HFFc6 (cell line): ENCODE data around the gene ATF7. TPM values are rescaled to one million over a fixed set of nuclear protein-coding genes. Genes with fewer than 3 reads are reported as not detected.

Experiments used
- DNase-seq: peaks from one replicate; pipeline ENCODE4 v3.0.0-alpha.2; 2018
- H3K27ac Mint-ChIP-seq: 2 replicates; pipeline ENCODE4 v1.8.0; 2020; ENCODE audit warnings: mild to moderate bottlenecking, mixed read lengths
- H3K27me3 Mint-ChIP-seq: 2 replicates; pipeline ENCODE4 v1.8.0; 2021; ENCODE audit warnings: mild to moderate bottlenecking, moderate library complexity, mixed read lengths; ENCODE audit not compliant: insufficient read depth
- H3K36me3 Mint-ChIP-seq: 2 replicates; pipeline ENCODE4 v1.8.0; 2021; ENCODE audit warnings: low read depth, mixed read lengths
- H3K4me1 Mint-ChIP-seq: 2 replicates; pipeline ENCODE4 v1.8.0; 2020; ENCODE audit warnings: low read depth, mixed read lengths
- H3K4me3 Mint-ChIP-seq: 2 replicates; pipeline ENCODE4 v1.8.0; 2020; ENCODE audit warnings: mild to moderate bottlenecking, moderate library complexity, mixed read lengths
- H3K9me3 Mint-ChIP-seq: 2 replicates; pipeline ENCODE4 v1.8.0; 2020; ENCODE audit warnings: mild to moderate bottlenecking, mixed read lengths
- total RNA-seq, 6 experiments: library from RNA; stranded (reverse); fragmentation: NEBNext Ultra II Directional; extraction: Animal tissue kit (Norgen Biotek cat#: 25700); gene quantifications; 2 replicates in 1 of 6; 3 replicates in 5 of 6; pipeline ENCODE4 v1.2.3, GENCODE V29; 2021
- TF ChIP-seq, protein P1 (sequence below): fragments of 200-600 bp; sonication (generic); IDR thresholded peaks from 2 replicates; pipeline ENCODE4 v1.5.0; 2021; ENCODE audit warnings: antibody characterized with exemption, mild to moderate bottlenecking

ATF7 gene
- total RNA-seq, 6 experiments from 2014 or later, result 23.6 to 32.1 (median 29.8) TPM

DNA sequence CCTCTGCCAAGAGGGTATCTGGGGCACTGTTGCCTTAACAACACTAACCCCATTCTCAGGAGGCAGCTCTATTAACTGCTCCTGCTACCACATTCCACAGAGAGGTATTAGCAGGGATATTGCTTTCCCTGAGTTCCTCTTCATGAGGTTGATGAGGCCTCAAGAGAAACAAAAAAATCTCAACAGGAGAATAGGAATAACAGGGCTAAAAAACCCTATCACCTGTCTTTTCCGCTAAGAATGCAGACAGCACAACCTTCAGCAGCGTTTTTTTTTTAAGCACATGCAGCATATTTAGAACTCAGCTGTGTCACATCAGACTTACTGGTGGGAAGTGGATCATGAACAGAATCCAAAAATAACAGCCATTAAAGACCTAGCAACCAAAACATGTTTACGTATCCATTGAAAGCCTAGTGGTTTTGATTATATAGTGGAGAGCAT, 29.2 kb downstream of the ATF7 start:
- H3K4me3 Mint-ChIP-seq, result no peak overlapping the region
- TF ChIP-seq, protein P1, sequence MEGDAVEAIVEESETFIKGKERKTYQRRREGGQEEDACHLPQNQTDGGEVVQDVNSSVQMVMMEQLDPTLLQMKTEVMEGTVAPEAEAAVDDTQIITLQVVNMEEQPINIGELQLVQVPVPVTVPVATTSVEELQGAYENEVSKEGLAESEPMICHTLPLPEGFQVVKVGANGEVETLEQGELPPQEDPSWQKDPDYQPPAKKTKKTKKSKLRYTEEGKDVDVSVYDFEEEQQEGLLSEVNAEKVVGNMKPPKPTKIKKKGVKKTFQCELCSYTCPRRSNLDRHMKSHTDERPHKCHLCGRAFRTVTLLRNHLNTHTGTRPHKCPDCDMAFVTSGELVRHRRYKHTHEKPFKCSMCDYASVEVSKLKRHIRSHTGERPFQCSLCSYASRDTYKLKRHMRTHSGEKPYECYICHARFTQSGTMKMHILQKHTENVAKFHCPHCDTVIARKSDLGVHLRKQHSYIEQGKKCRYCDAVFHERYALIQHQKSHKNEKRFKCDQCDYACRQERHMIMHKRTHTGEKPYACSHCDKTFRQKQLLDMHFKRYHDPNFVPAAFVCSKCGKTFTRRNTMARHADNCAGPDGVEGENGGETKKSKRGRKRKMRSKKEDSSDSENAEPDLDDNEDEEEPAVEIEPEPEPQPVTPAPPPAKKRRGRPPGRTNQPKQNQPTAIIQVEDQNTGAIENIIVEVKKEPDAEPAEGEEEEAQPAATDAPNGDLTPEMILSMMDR, result no peak
- H3K9me3 Mint-ChIP-seq, result no peaks in the 10 kb centered on the region
- peak overlapping the region; percentile 4; the same call in 1 of the 2 replicates for H3K27ac Mint-ChIP-seq
- H3K4me1 Mint-ChIP-seq, result peaks cover 18% of the 10 kb centered on the region
- peak; percentile 29 for DNase-seq
- no peaks in the 10 kb centered on the region; the same call in 1 of the 2 replicates for H3K27me3 Mint-ChIP-seq
- peaks cover 10% of the 10 kb centered on the region for H3K36me3 Mint-ChIP-seq

DNA sequence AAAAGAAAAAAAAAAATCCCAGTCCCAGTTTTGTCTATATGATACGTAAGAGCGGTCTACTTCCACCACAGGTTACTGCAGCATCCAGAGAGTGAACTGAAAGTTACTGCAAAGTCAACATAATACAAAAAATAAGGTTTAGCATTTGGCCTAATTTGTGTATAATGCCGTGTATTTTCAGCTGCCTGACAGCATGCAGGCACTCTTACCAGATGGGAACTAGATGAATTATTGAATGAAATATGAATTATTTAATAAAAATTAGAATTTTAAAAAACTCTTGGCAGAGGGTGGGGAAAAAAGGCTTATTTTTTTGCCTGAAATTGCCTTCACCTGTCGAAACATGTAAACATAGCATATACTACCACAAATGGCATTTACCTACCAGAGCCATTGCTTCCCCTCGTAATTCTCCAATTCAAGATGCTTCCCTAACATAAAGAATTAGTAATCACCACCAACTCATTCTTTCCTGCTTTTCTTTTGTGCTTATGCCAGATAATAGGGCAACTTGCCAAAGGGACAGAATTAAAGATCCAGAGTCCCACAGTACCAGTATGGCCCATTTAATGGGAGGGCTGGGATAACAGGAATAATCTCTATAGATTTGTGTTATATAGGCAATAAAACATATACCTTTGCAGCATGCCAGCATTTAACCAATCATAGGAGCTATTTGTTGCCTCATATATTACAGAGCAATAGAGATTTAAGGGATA, 31.1 kb downstream of the ATF7 start:
- H3K36me3 Mint-ChIP-seq, result peaks cover 10% of the 10 kb centered on the region
- H3K4me3 Mint-ChIP-seq, result no peak overlapping the region
- H3K4me1 Mint-ChIP-seq, result peaks cover 22% of the 10 kb centered on the region

DNA sequence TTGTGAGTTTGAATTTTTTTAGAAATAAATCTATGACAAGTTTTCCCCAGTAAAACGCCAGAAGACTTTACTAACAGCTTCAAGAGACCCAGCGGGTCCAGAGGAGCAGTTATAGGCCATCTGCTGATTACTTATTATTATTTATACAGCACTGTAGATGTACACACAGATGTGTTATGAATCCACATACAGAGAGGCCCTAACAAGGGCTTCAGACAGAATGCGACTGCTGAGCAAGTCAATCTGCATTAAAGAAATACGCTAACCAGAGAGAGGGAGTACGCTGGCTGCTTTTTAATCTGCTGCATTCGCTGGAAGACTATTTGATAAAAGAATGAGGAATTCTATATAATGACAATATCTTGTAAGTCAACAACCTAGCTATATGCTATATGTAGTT, 32.5 kb downstream of the ATF7 start:
- Mint-ChIP-seq H3K27me3 (no peaks in the 10 kb centered on the region), H3K9me3 (no peaks in the 10 kb centered on the region), H3K36me3 (peaks cover 10% of the 10 kb centered on the region), H3K4me3 (no peak overlapping the region), H3K27ac (no peak overlapping the region), H3K4me1 (peaks cover 31% of the 10 kb centered on the region)
- TF ChIP-seq, protein P1, result no peak
- DNase-seq, result no peak

More for the DNA sequence above, 31.1 kb downstream of the ATF7 start:
- no peaks in the 10 kb centered on the region for H3K9me3 Mint-ChIP-seq
- H3K27me3 Mint-ChIP-seq, result no peaks in the 10 kb centered on the region; the same call in 1 of the 2 replicates
- no peak for DNase-seq
- TF ChIP-seq, protein P1, result no peak
- no peak overlapping the region for H3K27ac Mint-ChIP-seq

DNA sequence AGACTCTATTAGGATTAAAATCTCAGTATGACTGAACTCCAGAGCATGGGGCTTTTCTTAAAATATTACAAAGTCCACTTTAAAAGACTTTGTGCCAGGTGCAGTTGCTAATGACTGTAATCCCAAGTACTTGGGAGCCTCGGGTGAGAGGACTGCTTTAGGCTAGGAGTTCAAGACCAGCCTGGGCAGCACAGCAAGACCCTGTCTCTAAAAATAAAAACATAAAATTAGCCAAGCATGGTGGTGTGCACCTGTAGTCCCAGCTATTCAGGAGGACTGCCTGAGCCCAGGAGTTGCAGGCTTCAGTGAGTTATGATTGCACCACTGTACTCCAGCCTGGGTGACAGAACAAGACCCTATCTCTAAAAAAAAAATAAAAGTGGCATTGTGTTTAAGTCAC, 33.2 kb downstream of the ATF7 start:
- Mint-ChIP-seq H3K36me3 (peaks cover 3% of the 10 kb centered on the region), H3K27me3 (no peaks in the 10 kb centered on the region), H3K4me3 (no peak overlapping the region), H3K27ac (no peak overlapping the region), H3K9me3 (no peaks in the 10 kb centered on the region), H3K4me1 (peaks cover 38% of the 10 kb centered on the region)
- DNase-seq, result no peak
- TF ChIP-seq, protein P1, result no peak

DNA sequence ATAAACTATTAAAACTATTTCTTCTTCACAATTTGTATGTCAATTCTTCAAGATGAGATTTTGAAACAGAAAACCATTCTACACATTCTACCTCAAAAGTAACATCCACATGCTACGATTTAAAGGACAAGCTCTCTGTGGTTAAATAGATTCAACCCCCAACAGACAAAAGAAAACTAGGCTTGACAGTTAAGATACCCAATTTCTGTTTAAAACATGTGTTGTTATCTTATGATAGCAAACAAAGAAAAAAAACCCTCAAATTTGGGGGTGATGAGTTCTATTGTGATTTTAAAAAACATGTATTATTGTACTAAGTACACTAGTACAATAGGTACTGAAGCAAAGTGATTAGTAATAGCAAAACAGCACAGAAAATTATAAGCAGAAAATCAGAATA, 33.8 kb downstream of the ATF7 start:
- H3K36me3 Mint-ChIP-seq, result no peaks in the 10 kb centered on the region
- no peak overlapping the region for H3K4me3 Mint-ChIP-seq

More for the DNA sequence above, 33.8 kb downstream of the ATF7 start:
- Mint-ChIP-seq H3K27ac (peak overlapping the region; percentile 41; the same call in 1 of the 2 replicates), H3K27me3 (no peaks in the 10 kb centered on the region), H3K4me1 (peaks cover 40% of the 10 kb centered on the region), H3K9me3 (no peaks in the 10 kb centered on the region)
- no peak for DNase-seq
- TF ChIP-seq, protein P1, result no peak
